NCI-H128 (cell line): Measurements from ENCODE around the gene CLEC1A.

Source experiments
- DNase-seq: peaks from one replicate; lab custom pipeline; 2025; ENCODE audit not compliant: unreplicated experiment; lab: John Stamatoyannopoulos, UW

CLEC1A gene, protein sequence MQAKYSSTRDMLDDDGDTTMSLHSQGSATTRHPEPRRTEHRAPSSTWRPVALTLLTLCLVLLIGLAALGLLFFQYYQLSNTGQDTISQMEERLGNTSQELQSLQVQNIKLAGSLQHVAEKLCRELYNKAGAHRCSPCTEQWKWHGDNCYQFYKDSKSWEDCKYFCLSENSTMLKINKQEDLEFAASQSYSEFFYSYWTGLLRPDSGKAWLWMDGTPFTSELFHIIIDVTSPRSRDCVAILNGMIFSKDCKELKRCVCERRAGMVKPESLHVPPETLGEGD

DNA sequence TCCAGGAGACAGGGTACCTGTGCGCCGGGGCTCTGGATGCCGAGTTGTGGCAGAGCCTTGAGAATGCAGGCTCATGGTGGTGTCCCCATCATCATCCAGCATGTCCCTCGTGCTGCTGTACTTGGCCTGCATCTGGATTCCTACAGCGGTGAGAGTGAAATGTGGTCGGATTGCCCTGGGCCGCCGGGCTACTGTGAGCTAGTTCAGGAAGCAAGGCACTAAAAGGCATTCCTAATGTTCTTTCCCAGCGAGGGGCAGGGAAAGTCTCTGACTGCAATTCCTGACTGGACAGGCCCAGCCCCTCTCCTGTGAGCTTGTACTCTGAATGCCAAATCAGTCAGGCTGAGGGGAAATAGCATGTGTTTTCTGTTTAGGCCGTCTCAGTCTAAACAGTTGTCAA lies at the start of gene CLEC1A:
Gene CLEC1A (minus strand): TSS at position 195 of the 400 bp plus-strand sequence. CDS start 63 bp downstream, at position 132.
- no peak for DNase-seq

DNA sequence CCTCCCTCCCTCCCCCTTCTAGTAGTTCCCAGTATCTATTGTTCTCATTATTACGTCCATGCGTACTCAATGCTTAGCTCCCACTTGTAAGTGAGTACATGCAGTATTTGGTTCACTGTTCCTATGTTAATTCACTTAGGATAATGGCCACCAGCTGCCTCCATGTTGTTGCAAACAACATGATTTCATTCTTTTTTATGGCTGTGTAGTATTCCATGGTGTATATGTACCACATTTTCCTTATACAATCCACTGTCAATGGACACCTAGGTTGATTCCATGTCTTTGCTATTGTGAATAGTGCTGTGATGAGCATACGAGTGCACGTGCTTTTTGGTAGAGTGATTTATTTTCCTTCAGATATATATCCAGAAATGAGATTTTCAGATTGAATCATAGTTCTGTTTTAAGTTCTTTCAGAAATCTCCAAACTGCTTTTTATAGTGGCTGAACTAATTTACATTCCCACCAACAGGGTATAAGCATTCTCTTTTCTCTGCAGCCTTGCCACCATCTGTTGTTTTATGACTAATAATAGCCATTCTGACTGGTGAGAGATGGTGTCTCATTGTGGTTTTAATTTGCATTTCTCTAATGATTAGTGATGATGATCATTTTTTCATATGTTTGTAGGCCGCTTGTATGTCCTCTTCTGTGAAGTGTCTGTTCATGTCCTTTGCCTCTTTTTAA lies 49.1 kb upstream of the CLEC1A start:
- no peak for DNase-seq

DNA sequence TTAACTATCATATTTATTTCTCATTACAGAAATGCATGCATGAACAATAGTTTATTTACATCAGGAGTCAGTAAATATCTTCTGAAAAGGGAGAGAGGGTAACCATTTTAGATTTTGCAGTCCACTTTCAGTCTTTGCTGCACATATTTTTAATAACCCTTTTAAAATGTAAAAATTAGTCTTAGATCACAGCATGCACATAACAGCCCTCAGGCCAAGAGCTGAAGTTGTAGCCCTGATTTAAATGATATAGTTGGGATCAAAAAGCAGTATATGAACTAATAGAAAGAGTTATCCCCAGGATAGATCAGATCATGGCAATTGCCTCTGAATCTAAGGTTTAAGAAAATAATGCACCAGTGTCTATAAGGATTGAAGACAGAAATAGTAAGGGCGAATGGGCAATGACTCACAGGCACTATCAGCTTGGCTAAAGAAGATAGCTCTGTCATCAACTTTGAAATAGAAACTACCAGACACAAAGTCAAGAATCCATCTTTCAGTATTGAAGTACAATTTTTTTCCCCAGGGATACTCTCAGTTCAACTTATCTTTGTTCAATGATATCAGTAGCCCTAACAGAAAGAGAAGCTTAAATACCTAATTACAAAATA lies 44.3 kb upstream of the CLEC1A start:
- DNase-seq, result no peak

DNA sequence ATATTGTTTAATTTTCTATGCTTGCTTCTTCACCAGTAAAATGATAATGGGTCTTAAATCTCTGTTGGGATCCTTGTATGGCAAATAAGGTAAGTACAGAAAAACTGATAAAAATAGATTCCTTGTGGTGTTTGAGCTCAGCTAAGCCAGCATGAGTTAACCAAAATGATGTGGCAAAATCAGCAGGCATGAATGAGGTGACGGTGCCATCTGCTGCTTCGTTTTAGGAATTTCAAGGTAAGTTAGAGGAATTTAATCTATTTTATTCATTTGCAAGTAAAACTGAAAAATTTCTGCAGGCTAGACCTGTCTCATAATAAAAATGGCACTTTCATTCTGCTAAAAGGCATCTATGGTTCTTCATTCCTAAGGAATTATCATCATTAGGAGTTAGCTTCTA lies 41.2 kb upstream of the CLEC1A start:
- DNase-seq, result no peak

DNA sequence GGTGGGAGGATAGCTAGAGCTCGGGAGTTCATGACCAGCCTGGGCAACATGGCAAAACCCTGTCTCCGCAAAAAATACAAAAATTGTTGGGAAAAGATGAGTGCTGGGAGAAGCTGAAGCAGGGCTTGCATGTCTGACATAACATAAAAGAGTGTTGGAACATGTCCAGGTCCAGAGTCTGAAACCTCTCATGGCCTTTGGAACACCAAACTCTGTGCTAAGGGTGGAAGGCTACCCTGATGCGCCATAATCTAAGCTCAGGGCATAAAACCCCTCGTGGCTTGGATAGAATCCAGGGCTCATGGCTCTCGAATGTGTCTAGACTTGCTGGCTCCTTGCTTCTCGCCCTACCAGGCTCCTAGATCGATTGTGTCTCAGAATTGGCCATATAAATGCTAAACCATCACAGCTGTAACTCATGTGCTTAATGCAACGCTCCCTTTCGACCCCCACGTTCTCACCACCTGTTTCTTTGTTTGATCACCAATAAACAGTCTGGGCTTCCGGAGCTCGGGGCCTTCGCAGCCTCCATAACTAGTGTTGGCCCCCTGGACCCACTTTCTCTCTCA lies 37.9 kb upstream of the CLEC1A start:
- no peak for DNase-seq

DNA sequence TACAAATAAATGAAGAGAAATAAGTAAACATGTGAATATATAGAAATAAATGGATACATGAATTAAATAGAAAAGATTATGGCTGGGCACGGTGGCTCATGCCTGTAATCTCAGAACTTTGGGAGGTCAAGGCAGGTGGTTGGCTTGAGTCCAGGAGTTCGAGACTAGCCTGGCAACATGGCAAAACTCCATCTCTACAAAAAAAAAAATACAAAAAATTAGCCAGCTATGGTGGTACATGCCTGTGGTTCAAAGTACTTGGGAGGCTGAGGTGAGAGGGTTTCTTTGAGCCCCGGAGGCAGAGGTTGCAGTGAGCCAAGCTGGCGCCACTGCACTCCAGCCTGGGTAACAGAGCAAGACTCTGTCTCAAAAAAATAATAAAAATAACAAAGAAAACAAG lies 36.3 kb upstream of the CLEC1A start:
- DNase-seq, result no peak

DNA sequence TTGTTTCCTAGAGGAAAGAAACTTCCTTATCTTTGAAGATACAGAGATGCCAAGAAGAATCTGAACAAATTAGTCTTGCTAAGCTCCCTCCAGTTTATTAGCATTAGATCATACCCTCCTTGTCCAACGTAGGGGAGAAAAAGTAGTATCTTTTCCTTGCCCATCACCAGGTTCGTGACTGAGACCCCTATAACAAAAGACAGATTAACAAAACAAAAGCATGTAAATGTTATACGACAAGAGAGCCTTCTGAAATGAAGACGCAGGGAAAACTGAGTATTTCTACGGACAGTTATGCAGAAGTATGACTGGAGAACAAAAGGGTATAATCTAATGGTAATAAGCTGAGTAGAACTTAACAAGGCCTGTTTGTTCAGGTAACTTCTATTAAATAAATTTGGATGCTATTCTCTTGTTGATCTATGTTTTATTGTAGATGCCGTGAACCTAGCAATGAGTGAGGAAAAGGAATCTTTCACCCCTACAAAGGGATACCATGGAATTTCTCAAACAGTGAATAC lies 34.1 kb upstream of the CLEC1A start:
- DNase-seq, result no peak

DNA sequence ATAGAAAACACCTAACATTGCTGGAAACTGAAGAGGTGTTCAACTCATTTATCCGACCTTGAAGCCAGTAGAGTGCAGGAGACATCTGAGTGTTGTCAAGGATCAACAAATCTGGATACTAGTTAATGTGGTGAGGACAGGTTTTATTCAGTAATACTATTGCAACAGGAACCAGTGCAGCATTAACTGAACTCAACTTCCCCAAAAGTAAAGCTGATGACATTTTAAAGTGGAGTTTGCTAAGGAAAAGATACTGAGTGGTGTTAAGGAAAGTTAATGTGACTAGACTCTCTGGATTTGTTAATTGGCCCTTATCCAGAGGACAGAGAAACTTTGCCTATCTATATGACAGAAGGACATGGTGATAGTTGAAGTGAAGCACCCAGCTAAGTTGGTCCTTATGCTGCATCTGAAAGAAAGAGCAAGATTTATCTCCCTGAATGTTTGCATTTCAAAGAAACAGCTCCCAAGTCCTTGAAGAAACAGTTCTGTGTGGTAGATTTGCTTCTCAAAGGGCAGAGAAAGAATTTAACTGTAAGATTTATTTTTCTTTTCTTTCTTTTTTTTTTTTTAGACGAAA lies 32.4 kb upstream of the CLEC1A start:
- DNase-seq, result no peak

DNA sequence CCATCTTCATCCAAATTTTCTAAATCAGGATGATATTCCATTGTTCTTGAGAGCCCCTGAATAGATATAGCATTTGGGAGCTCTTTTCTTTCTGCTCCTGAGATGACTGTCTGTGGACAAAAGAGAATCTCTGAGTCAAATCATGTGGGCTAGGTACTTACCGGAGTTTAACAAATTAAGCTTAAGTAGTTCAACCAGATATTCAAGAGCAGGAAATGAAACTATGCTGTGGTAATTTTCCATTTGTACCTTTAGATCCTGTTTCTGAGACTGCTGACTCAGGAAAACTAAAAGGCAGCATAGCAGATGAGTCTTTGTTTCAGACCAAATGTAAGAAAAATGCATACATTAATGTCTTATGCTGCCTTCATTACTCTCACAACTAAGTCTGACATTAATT lies 31.3 kb upstream of the CLEC1A start, which contains the start of gene CLEC7A:
Gene CLEC7A (minus strand): TSS at position 158 of the 400 bp plus-strand sequence. CDS start 117 bp downstream, at position 41.
- DNase-seq, result no peak

DNA sequence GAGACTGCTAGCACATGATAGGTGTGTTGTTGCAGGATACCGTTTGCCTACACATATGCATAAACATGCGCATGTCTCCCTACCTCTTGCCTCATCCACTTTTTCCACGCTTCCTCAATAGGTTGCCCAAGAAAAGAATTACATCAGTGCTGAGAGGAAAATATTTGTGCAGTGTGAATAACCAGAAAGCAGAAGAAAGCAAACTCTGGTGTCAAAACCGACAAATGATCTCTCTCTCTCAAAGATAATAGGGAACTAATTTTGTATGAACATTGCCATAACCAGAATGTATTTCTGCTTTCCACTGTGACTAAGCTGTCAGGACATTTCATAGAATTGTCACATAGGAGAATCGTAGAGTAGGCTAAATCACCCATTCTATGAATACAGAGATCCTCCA lies 29.9 kb upstream of the CLEC1A start:
- no peak for DNase-seq

DNA sequence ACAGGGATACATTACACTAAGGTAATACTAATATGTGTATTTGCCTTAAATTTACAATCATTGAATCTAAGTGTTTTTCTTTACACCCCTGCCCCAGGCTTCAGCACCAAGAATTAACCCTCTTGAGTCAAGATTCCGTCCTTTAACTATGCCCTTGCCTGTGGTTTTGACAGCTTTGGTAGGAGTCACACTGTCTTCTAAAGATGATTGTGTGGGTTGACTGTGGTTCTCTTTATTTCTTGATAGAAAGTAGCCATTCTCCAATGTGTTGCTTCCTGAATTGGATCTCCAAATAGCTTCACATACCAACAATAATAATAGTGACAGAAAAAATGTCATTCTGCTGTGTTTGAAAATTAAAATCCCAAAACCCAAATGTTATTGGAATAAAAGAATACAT lies 27.6 kb upstream of the CLEC1A start:
- DNase-seq, result no peak

DNA sequence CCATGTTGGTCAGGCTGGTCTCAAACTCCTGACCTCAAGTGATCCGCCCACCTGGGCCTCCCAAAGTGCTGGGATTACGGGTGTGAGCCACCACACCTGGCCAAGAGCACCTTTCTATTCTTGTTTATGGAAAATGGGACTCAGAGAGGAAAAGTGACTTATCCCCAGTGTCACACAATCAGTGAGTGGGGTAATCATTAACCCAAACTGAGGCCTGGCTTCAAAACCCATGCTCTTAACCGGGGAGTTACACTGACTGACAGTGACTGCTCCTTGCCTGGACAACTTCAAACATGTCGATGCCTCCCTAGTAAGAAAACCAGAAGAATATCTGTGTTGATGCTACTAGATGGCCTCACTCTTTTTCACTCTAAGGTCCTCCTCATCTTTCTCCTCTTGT lies 23.9 kb upstream of the CLEC1A start:
- DNase-seq, result no peak

DNA sequence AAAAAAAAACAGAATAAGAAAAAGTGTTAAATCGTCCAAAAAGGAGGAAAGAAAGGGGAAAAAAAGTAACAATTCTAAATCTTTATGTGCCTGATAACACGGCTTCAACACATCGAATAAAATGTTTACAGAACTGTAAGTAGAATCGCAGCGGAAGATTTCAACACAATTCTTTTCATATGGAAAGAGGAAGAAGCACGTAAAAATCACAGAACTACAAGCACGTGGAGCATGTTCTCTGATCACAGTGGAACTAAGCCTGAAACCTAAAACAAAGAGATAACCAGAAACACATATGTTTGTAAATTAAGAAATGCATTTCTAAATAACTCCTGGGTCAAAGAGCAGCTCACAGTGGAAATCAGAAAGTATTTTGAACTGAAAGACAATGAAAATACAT lies 22.5 kb upstream of the CLEC1A start:
- no peak for DNase-seq

DNA sequence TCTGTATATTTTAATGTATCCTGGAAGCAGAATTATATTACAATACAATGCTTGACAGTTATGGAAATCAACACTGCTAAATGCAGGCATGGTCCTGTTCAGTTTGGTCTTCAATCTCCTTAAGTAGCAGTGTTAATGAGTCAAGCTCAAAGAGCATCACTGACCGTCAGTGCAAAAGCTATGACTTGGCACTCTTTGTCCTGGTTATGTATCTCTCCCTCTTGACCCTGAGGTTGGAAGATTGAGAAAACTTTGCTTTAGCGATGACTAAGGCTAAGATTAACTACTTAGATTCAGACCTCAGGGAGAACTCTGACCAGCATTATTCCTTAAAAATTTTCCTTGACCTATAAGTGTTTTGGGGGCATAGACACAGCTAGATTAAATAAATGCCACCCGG lies 20.3 kb upstream of the CLEC1A start:
- DNase-seq, result no peak

DNA sequence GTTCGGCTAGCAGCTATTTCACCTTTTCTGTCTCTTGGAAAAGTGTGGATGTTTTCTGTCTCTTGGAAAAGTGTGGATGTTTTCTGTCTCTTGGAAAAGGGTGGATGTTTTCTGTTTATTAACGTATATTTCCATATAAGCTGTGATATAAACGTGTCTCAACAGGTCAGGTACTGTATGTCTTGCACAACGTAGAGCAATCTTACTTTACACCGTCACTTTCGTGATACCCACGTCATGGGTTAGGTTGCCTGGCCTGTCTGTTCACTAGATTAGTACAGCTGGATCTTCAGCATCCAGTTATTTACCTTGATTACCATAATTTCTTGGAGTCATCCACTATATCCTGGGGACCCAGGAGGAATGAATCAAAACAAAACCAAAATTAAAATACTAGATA lies 17.1 kb upstream of the CLEC1A start:
- no peak for DNase-seq

DNA sequence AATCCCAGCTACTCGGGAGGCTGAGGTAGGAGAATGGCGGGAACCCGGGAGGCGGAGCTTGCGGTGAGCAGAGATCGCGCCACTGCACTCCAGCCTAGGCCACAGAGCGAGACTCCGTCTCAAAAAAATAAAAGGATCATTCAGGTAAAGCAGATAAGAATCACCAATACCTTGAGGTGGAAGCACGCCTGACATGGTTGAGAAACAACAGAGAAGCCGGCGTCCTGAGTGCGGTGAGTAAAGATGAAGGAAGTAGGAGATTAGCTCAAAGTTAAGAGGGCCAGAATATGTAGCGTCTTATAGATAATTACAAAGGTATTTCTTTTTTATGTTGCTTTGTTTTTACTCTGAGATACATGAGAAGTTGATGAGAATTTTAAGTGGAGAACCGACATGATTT lies 16.5 kb upstream of the CLEC1A start:
- no peak for DNase-seq

DNA sequence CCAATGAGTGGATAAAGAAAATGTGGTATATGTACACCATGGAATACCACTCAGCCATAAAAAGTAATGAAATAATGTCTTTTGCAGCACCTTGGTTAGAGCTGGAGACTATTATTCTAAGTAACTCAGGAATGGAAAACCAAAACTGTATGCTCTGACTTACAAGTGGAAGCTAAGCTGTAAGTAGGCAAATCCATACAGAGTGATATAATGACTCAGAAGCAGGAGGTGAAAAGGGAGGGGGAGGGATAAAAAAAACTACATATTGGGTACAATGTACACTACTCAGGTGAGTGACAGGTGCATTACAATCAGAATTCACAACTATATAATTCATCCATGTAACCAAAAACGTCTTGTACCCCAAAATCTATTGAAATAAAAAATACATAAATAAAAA lies 15.1 kb upstream of the CLEC1A start:
- DNase-seq, result no peak

DNA sequence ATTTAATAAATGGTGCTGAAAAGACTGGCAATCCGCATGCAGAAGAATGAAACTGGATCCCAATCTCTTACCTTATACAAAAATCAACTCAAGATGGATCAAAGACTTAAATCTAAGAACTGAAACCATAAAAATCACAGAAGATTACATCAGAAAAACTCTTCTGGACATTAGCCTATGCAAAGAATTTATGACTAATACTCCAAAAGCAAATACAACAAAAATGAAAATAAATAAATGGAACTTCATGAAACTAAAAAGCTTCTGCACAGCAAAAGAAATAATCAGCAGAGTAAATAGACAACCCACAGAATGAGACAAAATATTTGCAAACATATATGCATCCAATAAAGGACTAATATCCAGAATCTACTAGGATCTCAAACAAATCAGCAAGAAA lies 14.3 kb upstream of the CLEC1A start:
- DNase-seq, result no peak

DNA sequence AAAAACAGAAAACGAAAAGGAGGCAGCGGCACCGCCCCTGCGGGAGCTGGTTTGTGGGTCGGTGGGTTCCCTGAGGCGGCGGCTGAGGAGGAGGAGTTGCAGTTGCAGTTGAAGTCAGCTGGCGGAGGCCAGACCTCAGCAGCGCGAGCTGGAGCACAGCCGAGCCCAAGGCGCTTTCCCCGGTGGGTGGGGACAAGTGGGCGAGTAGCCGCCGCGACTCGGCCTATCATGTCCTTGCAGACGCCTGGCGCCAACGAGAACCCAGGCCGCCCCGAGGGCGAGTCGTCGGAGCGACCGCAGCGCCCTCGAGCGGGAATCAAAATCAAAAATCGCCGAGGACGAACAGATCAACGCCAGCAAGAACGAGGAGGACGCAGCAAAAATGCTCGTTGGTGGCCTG lies 12.7 kb upstream of the CLEC1A start:
- DNase-seq, result no peak

DNA sequence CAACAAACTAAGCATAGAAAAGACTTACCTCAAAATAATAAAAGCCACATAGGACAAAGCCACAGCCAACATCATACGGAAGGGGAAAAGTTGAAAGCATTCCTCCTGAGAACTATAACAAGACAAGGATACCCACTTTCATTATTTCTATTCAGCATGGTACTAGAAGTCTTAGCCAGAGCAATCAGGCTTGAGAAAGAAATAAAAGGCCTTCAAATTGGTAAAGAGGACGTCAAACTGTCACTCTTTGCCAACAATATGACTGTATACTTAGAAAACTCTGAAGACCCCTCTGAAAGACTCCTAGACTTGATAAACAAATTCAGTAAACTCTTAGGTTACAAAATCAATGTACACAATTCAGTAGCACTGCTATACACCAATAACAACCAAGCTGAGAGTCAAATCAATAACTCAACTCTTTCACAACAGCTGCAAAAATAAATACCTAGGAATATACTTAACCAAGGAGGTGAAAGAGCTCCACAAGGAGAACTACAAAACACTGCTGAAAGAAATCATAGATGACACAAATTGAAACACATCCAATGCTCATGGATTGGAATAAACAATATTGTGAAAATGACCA lies 11.6 kb upstream of the CLEC1A start:
- no peak for DNase-seq

DNA sequence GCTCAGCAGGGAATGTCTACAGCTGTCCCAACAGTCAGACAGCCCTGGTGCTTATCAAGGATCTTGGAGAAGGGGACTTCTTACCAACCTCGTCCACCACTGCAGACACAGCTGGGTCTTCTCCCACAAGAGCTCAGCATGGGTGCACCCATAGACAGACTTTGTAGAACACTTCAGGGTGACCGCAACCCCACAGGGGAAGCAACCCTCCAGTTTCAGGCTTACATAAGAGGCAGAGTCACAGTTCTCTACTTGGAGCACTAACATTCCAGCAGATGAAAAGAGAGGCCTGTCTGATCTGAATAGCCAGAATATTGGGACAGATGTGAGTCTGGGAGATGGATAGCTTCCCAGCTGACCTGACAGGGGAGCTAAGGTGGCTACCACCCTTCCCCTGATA lies 3.5 kb upstream of the CLEC1A start:
- no peak for DNase-seq
